PFSK-1 (cell line): ENCODE data around the gene PGAM4.

Source experiments
- FOXP2 ChIP-seq: optimal IDR thresholded peaks from 2 replicates; pipeline ENCODE3; 2011; ENCODE audit warnings: borderline replicate concordance, control low read depth, inconsistent platforms; ENCODE audit not compliant: insufficient read depth; ENCODE audit errors: extremely low read length, extremely low read depth
- POLR2AphosphoS5 ChIP-seq: IDR thresholded peaks from 2 replicates; pipeline ENCODE4 v1.6.1; 2012; ENCODE audit warnings: low read depth, mild to moderate bottlenecking, control low read depth, low read length, moderate library complexity
- SIN3A ChIP-seq: IDR thresholded peaks from 2 replicates; pipeline ENCODE4 v1.6.1; 2012; ENCODE audit warnings: mild to moderate bottlenecking, low read length, moderate library complexity, borderline replicate concordance; ENCODE audit not compliant: insufficient read depth
- TAF1 ChIP-seq: IDR thresholded peaks from 2 replicates; pipeline ENCODE4 v1.6.1; 2012; ENCODE audit warnings: low read length, control low read depth, borderline replicate concordance; ENCODE audit not compliant: insufficient read depth
- TF ChIP-seq, protein P1 (sequence below), 2 experiments: IDR thresholded peaks; 2 replicates each; pipeline versions ENCODE4 v1.6.1 to v1.8.0; 2011 to 2012; ENCODE audit warnings: low read depth in 2 of 2, low read length in 2 of 2, control low read depth in 1 of 2, inconsistent platforms in 1 of 2, mild to moderate bottlenecking in 1 of 2, moderate library complexity in 1 of 2; ENCODE audit not compliant: insufficient read depth in 1 of 2

Gene PGAM4

DNA sequence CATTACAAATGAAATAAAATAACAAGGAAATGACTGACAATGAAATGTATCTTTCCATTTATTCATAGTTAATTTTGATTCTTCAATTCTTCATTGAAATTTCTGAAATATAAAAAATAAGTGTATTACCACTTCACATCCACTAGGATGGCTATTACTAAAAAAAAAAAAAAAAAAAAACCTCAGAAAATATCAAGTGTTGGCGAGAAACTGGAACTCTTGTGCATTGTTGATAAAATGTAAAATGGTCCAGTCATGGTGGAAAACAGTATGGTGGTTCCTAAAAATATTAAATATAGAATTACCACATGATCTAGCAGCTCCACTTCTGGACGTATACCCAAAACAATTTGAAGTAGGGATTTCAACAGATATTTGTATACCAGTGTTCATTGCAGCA is 22.9 kb downstream of the PGAM4 start:
- TF ChIP-seq FOXP2 (no peak), POLR2AphosphoS5 (no peak), TAF1 (no peak), SIN3A (no peak)
- TF ChIP-seq, protein P1, sequence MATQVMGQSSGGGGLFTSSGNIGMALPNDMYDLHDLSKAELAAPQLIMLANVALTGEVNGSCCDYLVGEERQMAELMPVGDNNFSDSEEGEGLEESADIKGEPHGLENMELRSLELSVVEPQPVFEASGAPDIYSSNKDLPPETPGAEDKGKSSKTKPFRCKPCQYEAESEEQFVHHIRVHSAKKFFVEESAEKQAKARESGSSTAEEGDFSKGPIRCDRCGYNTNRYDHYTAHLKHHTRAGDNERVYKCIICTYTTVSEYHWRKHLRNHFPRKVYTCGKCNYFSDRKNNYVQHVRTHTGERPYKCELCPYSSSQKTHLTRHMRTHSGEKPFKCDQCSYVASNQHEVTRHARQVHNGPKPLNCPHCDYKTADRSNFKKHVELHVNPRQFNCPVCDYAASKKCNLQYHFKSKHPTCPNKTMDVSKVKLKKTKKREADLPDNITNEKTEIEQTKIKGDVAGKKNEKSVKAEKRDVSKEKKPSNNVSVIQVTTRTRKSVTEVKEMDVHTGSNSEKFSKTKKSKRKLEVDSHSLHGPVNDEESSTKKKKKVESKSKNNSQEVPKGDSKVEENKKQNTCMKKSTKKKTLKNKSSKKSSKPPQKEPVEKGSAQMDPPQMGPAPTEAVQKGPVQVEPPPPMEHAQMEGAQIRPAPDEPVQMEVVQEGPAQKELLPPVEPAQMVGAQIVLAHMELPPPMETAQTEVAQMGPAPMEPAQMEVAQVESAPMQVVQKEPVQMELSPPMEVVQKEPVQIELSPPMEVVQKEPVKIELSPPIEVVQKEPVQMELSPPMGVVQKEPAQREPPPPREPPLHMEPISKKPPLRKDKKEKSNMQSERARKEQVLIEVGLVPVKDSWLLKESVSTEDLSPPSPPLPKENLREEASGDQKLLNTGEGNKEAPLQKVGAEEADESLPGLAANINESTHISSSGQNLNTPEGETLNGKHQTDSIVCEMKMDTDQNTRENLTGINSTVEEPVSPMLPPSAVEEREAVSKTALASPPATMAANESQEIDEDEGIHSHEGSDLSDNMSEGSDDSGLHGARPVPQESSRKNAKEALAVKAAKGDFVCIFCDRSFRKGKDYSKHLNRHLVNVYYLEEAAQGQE (IDR thresholded peaks at IDR 0.05; ENCODE audit: insufficient read depth in 1 of 2, low read depth in 2 of 2, low read length in 2 of 2): no peak

DNA sequence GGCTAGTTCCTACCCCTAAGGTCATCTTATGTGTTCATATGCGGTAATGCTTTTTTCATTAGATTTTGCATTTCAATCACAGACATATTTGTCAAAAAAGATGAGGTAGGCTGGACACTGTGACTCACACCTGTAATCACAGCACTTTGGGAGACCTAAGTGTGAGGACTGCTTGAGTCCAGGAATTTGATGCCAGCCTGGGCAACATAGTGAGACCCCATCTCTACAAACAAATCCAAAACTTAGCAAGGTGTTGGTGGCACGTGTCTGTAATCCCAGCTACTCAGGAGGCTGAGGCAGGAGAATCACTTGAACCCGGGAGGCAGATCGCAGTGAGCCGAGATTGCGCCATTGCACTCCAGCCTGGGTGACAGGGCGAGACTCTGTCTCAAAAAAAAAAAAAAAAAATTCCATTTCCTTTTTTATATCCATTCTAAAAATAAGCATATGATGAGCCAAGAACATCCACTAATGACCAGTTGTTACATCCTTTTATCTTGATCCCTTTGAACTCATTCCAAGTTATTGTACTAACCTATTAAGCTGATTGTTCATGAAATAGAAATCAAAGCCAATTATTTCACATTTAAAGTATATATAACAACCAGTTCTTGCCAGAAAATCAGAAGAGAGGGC is 23.4 kb downstream of the PGAM4 start:
- no peak for TF ChIP-seq FOXP2
- no peak for TF ChIP-seq POLR2AphosphoS5
- TF ChIP-seq SIN3A: no peak
- TF ChIP-seq, protein P1 (IDR thresholded peaks at IDR 0.05; ENCODE audit: insufficient read depth in 1 of 2, low read depth in 2 of 2, low read length in 2 of 2): no peak
- TF ChIP-seq TAF1: no peak

- TF ChIP-seq FOXP2: no peak
- no peak for TF ChIP-seq TAF1
- TF ChIP-seq, protein P1 (IDR thresholded peaks at IDR 0.05; ENCODE audit: insufficient read depth in 1 of 2, low read depth in 2 of 2, low read length in 2 of 2): no peak
- TF ChIP-seq SIN3A: no peak
Measured at GRCh38 chrX:77938083-77938680, 31.3 kb downstream of the PGAM4 start.

DNA sequence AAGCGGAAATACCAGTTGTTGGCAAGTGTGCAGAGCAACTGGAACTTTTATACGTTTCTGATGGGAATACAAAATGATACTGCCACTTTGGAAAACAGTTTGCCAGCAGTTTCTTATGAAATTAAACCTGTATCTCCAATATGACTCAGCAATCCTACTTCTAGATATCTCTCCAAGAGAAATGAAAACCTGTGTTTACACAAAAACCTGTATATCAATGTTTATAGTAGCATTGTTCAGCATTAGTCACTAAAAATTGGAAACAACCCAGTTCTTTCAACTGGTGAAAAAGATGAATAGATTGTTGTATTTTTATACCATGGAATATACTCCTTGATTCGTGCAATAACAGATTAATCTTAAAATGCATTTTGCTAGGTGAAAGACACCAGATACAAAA is 32.1 kb downstream of the PGAM4 start:
- no peak for TF ChIP-seq POLR2AphosphoS5
- TF ChIP-seq, protein P1 (IDR thresholded peaks at IDR 0.05; ENCODE audit: insufficient read depth in 1 of 2, low read depth in 2 of 2, low read length in 2 of 2): no peak
- TF ChIP-seq SIN3A: no peak
- no peak for TF ChIP-seq TAF1
- no peak for TF ChIP-seq FOXP2

DNA sequence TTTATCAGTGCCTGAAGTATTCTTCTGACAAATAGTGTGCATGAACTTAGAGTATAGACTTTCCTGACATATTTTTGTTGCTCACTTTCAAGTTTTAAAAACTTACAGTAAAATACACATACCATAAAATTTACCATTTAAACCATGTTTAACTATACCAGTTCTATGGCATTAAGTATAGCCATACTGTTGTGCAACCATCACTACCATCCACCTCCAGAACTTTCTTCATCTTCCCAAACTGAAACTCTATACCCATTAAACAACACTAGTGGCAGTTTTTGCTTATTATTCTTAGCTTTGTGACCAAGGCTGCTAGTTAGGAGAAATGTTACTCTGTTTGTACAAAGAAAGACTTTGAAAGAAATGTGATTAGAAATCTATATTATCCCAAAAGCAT is 33.1 kb downstream of the PGAM4 start:
- TF ChIP-seq POLR2AphosphoS5 (no peak), TAF1 (no peak)
